Measurements from ENCODE around the gene SLC7A10.

SLC7A10 gene

DNA sequence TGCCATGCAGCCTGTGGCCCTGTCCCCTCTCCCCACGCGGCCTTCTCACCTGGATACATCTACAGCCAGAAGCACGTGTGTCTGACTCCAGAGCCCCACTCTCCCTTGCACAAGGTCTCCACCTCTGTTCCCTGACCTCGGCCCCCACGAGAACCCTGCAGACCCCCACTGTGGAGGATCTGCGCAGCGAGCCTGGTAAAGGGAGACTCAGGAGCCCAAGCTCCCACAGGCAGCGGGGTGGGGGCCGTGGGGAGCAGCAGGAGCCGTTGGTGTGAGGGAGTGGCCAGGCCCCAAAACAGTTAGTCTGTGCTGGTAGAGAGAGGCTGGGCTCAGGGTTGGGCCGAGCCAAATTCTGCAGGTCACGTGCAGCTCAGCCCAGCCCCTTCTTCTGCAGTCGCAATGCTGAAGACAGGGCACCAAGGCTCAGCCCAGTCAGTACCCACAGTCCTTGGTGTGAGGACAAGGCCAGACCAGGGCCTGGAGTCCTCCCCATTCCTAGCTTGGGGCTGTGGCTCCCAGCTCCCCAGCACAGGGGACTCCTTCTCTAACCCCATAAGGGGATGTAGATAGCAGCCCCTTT is 28.7 kb upstream of the SLC7A10 start:
- no peak for DNase-seq (ENCODE audit: low spot score)

DNA sequence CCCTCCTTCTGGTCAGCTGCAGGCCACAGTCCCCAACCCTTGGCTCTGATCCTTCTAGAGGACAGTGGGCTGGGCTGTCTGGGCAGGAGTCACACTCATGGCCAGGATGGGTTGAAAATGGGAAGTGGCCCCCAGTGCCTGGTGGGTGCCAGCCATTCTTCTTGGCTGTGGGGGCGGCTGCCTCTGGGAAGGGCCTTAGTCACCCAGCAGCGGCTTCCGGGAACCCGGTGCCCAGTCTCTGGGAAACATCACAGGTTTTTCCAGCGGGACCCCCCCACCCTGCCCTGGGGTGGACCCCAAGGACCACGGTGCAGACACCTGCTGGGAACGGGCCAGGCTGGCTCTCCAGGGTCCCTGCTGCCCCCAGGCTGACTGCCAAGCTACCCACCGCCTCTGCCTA is 27.3 kb upstream of the SLC7A10 start:
- DNase-seq (ENCODE audit: low spot score), result no peak

DNA sequence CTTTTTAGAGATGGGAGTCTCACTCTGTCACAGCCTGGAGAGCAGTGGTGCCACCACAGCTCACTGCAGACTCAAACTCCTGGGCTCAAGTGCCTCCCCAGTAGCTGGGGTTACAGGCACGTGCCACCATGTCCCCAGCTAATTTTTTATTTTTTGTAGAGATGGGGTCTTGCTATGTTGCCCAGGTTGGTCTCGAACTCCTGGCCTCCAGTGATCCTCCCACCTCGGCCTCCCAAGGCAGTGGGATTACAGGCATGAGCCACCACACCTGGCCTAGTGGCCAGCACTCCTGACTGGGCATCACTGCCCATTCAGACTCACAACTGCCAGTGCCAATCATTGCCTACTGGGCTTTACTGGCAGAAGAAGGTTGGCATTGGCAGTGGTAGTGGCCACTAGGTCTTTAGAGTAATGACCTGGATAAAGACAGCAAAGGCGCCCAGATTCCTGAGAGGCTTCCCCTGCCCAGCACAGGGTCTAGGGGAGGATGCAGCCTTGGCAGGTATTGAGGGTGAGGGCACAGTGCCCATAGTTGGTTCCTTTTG is 26.8 kb upstream of the SLC7A10 start:
- DNase-seq (ENCODE audit: low spot score), result no peak

DNA sequence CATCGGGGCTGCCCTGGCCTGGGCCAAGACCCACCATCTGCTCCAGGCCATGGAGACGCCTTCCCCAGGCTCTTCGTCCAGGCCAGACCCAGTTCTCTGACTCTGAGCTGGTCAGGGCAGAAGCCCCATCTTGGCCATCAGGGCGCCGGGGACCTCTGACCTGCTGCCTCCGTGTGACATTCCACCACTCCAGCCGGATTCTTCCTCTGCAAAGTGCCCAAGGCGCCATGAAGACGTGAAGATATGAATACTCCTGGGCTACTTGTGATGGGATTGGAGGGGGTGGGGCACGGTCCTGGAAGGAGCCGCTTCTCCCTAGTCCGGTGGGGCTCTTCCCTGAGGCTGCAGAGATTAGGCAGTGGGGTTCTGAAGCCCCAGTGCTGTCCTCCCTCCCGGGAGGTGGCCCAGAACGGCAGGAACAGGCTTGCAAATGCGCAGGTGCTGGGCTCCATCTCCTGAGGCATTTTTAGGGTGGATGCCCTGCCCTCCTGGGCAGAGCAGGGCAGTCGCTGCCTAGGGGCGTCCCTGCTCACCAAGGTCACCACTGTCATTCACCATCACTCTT is 26.0 kb upstream of the SLC7A10 start:
- no peak for DNase-seq (ENCODE audit: low spot score)

DNA sequence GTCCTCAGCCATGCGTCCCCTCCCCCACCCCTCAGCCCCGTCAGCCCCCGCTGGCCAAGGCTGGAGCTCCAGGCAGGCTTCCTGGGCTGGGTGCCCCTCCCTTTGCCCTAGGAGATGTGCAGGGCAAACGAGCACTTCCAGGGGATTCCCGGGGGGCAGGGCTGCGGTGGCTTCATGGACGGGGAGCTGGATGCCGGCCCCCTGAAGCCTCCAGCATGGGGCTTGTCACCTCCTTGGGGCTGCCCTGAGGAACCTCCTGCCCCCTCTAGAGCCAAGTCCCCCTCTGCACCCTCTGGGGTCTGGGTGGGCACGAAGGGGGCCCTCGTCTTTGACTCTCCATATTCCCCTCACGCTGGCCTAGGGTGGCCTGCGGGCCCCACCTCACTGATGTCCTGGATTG is 25.4 kb upstream of the SLC7A10 start:
- no peak for DNase-seq (ENCODE audit: low spot score)

DNA sequence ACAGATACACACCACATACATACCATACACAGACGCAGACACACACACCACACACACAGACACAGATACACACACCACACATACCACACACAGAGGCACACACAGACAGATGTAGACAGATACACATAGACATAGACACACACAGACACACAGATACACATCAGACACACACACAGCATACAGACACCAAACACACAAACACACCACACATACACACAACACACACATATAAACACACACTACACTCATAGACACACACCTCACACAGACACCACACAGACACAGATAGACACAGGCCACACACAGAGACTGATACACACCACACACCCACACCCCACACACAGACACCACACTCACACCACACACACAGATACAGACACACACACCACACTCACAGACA is 24.9 kb upstream of the SLC7A10 start:
- DNase-seq (ENCODE audit: low spot score), result no peak

DNA sequence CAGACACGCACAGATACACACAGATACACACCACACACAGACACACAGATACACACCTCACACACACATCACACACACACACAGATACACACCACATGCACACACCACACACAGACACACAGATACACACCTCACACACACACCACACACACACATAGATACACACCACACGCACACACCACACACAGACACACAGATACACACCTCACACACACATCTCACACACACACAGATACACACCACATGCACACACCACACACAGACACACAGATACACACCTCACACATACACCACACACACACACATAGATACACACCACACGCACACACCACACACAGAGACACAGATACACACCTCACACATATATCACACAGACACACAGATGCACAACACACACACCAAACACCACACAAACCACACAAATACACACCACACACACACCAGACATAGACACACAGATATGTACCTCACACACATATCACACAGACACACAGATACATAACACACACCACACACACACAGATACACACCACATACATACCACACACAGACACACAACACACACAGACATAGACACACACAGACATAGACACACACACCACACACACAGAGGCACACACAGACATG is 24.2 kb upstream of the SLC7A10 start:
- no peak for DNase-seq (ENCODE audit: low spot score)

DNA sequence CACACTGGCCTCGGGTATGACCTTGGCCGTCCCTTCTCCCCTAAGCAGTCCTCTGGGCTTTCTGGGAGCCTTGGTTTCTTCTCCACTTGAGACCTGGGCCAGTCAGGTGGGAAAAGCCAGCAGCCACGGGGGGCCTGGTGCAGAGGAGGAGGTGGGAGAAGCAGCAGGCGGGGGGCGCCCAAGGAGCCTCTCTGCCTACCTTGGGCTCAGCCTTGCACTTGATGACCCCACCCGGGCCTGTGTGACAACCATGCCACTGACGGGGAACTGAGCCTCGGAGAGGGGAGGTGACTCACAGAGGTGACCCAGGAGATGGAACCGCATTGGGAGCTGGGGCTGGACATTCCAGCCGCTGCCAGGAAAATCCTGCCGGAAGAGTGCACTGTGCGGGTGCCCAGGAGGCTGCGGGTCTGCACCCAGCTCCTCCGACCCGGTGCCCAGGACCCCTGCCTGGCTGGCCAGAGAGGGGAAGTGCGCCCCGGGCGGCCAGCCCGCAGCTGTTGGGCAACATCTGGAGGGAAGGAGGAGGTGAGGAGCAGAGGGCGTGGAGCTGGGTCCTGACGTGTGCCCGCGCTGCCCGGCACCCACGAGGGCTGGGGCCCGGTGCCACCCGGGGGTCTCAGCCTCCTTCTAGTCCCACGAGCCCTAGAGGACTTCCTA is 23.4 kb upstream of the SLC7A10 start:
- no peak for DNase-seq (ENCODE audit: low spot score)

DNA sequence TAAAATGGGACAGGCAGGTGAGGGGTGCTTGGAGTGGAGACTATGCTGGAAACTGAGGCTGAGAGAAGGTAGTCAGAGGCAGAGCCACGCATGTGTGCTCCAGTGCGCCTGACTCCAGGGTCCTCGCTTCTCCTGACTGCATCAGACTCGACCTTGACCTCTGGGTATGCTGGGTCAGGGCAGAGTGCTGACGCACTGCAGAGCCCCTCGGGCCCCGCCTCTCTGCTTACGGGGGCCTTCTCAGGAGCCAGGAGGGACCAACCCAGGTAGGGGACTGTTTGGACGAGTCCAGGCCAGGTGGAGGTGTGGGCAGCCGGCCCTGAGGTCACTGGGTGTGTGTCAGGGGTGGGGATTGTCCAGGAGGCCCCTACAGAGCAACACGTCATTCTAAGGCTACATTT is 22.9 kb upstream of the SLC7A10 start:
- no peak for DNase-seq (ENCODE audit: low spot score)

DNA sequence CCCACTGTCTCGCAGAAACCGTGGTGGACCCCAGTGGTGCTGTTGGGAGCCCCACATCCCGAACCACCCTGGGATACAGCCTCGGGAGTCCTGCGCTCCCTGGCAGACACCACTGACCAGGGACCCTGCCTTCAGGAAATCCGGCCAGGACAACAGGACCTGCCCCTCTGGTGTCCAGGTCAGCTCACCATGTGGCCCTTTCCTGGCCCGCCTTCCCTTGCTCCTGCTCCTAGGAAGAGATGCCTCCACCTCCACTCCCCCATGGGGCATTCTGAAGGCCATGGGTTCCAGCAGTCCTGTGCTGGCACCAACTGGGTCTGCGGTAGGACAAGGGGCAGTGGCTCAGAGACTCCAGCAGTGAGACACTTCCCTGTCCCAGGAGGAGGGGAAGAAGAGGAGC is 22.5 kb upstream of the SLC7A10 start:
- DNase-seq (ENCODE audit: low spot score), result no peak

DNA sequence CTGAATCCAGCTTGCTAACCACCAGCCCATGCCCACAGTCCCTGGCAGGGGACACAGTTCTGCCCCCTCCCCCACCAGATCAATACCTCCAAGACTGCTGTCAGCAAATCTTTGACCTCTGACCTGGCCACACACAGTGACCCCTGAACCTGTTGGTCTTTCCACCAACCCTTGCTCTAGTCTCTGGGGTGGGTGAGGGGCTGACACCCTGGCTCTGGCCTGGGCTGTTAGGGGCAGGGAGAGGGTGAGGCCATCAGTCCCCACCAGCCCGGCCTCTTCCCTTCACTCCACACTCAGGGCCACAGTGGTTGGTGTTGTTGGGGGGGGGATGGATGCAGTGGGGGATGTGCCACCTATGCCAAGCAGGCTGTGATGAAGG is 21.8 kb upstream of the SLC7A10 start:
- no peak for DNase-seq (ENCODE audit: low spot score)

DNA sequence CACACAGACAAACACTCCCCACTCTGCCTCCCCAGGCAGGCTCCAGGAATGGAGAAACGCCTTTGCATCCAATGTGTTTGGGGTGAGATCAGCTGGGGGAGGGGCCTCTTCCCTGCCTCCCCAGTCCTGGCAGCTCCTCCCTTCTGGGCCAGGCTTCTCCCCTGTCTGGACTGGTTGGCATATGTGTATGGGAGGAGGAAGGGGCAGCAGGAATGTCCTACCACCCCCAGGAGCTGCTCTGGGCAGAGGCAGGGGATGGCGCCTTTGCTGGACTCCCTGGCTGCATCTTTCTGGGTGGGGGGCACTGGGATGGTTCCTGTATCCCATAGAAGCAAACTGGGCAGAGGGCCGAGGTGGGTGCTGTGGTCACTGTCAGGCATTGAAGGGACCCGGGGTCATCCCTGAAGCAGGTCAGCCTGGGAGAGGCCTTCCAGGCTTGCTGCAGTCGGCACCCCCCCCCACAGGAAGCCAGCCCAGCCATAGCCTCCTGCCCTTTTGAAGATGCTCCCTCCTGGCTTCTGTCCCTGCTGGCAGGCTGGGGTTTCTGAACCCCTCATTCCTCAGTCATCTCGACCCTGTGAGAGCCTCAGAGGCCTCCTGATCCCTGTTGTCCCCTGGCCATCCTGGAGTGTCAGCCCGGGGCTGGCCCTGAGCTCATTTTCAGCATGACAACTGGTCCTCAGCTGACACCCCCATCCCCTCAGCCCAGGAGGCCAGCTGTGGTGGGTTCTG is 21.2 kb upstream of the SLC7A10 start:
- DNase-seq (ENCODE audit: low spot score), result no peak

DNA sequence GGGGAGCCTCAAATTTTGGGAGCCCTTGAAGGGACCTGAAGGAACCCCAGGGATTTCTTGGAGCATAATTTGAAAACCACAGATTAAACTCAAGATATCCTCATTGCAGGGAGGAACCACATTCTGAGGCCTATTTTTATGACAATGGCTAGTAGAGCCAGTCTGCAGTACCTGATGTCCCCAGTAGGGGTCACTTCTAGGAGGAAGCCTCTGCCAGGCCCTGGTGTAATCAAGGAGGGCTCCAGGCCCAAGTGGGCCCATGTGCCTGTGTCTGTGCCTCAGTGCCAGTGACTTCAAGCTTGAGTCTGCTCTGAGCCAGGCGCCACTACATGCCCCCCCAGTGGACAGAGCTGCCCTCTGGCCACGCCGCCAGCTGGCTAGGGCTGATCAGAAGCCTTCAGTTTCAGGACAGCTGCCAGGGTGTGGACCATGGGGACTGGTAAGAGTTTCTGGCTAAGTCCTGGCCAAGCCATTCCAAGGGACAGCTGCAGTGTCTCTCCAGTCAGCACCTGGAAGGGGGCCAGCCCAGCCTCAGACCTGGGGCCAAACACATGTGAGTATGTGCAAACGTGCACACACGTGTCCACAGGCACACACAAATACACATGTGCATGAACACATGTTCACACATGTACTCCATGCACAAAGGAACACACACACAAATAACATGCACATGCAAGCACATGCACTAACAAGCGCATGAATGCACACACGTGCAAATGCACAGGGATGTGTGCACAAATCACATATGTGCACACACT is 20.5 kb upstream of the SLC7A10 start:
- no peak for DNase-seq (ENCODE audit: low spot score)

DNA sequence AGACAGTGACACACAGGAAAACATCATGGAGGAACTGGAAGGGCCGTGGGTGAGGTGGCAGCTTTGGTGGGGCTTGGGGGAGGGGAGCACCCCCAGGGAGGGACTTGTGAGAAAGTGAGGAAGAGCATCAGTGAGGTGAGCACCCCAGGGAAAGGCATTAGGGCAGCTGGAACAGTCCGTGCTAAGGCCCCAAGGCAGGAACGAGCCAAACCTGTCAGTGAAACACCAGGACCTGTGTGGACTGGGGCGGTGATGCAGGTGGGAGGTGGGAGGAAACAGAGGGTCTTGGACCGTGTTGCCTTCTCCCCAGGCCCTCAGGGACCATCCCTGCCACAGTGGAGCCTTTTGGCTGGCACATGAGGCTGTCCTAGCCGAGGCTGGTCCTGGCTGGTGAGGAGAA is 17.3 kb upstream of the SLC7A10 start:
- DNase-seq (ENCODE audit: low spot score), result no peak

DNA sequence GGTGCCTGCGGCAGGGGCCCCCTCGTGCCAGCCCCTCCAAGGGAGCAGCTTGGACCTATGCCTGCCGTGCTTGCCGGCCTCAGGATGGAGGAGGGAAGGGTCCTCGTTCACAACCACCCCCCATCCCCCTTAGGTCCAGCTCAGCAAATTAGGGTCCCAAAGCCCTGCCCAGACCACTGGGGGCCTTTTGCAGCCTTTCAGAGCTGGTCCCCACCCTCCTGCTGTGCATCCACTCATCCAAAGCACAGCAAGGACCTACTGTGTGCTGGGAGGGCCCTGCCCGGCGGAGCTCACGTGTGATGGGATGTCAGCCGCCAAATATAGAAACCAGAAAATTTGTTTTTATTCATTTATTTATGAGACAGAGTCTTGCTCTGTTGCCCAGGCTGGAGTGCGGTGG is 16.5 kb upstream of the SLC7A10 start:
- no peak for DNase-seq (ENCODE audit: low spot score)

DNA sequence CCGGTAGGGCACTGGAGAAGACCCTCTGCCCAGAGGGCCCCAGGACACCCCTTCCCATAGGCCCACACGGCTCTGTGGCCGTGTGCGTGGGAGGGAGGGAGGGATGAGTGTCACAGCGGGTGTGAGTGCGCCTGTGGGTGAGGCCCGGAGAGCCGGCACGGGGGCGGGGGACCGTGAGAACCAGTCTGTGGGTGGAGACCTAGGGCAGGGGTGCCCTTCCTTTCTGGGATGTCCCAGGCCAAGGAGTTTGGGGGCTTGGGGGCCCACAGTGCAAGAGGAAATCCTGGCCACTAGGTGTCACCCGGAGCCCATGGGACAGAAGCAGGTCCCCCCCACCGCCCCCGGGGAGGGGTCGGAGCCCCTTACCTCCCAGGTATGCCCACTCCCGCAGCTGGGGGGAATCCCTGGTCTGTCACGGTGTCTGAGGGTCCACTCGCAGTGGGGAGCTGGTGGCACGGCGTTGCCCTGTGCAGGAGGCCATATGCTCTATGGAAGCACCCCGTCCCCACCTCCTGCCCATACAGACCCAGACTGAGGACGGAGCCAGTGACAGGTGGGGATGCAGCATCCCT is 16.0 kb upstream of the SLC7A10 start:
- peak; percentile 52 for DNase-seq (ENCODE audit: low spot score)

DNA sequence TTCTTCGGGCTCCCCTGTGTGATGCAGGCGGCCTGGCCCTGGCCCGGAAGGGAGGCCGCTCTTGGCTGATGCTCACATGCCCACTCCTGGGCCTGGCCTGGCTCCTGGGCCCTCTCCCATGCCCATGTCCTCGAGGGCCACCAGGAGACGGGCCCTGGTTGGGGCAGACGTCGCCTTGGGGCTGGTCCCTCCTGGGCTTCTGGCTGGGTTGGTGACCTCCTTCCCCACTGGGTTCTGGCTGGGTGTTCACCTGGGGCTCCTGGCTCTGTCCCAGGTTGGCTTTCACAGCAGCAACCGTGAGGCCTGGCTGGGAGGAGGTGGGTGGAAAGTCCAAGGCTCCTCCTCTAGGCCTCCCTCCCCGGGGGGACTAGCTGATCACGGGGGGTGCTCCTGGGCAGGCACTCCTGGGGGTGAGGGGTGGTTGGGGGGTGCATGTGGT is 15.5 kb upstream of the SLC7A10 start:
- no peak for DNase-seq (ENCODE audit: low spot score)

DNA sequence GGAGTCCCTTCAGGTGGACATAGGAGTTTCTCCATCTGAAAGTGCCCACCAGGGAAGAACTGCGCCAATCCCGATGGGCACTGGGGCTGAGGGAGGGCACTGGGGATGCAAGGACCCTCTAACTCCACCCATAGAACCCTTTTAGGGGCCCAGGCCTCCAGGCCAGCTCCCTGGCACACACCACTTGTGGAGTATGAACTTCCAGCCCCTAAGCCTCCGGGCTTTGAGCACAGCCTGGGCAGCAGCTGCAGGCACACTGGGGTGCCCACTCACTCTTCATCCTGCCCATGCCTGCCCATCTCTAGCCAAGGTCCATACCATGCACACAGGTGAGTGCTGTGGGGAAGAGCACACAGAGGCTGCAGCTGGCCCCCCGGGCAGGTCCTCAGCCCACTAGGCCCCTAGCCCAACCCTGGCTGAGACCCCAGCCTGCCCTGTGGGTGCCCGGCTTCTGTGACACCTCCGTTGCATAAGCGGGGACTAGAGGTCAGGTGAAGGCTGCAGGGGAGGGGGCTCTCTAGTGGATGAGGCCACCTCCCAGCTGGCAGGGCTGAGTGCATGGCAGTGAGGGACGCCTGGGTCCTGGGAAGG is 14.6 kb upstream of the SLC7A10 start:
- no peak for DNase-seq (ENCODE audit: low spot score)

DNA sequence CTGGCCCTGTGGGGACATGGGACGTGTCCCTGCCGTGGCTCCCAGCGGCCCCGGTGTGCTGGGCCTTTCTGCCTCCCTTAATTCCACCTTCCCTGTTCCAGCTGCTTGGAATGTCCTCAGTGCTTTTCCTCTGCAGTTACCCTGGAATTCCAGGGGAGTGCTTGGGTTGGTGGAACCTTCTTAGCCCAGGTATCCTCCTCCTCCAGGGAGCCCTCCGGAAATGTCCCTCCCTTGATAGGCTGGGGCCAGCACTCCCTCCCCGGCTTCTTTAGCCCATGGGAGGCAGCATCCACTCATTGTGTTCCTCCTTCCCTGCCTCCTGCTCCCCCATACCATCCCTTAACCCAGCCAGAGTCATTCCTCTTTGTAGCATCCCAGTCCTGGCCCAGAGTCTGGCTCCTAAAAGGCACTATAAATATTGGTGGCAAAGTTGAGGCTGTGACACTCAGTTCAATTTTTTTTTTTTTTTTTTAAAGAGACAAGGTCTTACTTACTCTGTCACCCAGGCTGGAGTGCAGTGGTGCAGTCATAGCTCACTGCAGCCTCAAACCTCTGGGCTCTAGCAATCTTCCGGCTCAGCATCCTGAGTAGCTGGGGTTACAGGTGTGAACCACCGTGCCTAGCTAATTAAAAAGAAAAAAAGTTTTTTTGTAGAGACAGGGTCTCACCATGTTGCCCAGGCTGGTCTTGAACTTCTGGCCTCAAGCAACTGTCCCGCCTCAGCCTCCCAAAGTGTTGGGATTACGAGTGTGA is 13.7 kb upstream of the SLC7A10 start:
- DNase-seq (ENCODE audit: low spot score), result no peak

DNA sequence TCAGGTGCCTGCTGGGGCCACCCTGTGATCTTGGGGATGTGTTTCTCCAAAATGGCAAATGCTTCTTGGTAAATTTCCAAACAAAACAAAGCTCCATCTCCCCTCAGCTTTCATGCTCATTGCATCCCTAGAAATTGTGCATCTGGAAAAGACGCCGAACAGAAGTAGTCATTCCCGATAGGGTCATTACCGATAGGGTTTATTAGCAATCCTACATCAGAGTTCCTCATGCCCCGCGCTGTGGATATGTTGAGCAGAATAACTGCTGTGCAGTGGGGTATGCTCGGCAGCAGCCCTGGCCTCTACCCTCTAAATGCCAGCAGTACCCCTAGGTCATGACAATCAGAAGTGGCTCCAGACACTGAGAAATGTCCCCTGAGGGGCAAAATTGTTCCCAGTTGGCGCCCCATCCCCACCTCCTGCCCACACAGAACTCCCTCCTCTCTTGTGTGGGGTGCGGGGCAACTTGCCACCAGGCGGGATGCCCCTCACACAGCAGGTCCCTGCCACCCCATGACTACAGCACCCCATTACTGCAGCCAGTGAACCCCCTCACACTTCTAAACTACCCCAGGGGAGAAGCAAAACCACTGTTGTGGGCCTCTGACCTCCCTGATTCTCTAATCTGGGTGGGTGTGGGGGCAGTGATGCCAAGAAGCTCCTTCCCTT is 13.0 kb upstream of the SLC7A10 start:
- no peak for DNase-seq (ENCODE audit: low spot score)
